RWPE1 (cell line): ENCODE data around the gene THAP12.
"Not testable (repeated sequence)": the region's sequence is repeated elsewhere in the genome, so short reads cannot be mapped to it uniquely, and the experiment has no call there.

ENCODE experiments used
- CTCF ChIA-PET: fragments of 350-600 bp; sonication (Branson Sonifier 250); formaldehyde crosslinking; extraction: SDS; loops from one replicate; lab custom pipeline; 2021; lab: Yijun Ruan, JAX
- POLR2A ChIA-PET: fragments of 400-600 bp; formaldehyde crosslinking; extraction: SDS; loops from one replicate; lab custom pipeline; 2020; ENCODE audit warnings: antibody characterized with exemption; ENCODE audit not compliant: low non-redundant PET; lab: Yijun Ruan, JAX
- DNase-seq: peaks from one replicate; pipeline ENCODE4 v3.0.0; 2012; ENCODE audit warnings: low spot score
- H3K27ac ChIP-seq: fragments of 450-650 bp; 2 replicates; pipeline ENCODE4 v1.5.1; 2017
- TF ChIP-seq, protein P1 (sequence below): fragments of 450-650 bp; conservative IDR thresholded peaks from 2 replicates; pipeline ENCODE4 v1.5.1; 2017; ENCODE audit warnings: low read depth, mild to moderate bottlenecking

The THAP12 gene

DNA sequence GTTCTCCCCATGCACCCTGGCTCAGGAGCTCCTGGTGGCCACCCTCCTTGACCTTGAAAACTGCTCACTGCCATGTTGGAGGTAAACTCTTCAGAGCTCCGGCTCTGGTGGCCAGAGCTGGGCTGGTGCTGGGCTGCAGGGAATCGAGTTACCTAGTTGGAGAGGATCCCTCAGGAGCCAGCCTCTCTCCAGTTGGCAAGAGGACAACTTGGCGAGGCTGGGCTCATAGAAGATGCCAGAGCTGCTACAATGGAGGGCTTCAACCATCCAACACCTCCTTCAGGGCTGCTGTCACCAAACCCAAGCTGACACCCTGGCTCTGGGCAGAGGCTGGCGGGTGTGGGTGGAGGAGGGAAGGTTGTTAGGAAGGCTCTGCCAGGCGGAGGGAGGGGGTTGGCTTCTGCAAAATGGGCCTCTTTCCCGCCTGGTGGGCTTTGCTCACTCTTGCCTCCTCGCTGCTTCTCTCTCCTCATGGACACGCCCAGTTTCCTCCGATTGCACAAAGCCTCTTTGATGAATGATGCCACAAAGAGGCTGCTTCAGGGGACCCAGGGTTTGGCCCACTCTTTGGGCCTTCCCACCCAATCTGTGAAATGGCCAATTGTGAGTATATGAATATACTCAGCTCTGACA is 53.1 kb downstream of the THAP12 start:
- no peak overlapping the region for H3K27ac ChIP-seq
- ChIA-PET POLR2A (no interaction called here), CTCF (interaction anchor here (0.9 to 1.2 kb wide), 2 partner anchors 9 to 120 kb away, joined by 3 to 4 read pairs; no protein-coding TSS in a partner anchor)
- TF ChIP-seq, protein P1, sequence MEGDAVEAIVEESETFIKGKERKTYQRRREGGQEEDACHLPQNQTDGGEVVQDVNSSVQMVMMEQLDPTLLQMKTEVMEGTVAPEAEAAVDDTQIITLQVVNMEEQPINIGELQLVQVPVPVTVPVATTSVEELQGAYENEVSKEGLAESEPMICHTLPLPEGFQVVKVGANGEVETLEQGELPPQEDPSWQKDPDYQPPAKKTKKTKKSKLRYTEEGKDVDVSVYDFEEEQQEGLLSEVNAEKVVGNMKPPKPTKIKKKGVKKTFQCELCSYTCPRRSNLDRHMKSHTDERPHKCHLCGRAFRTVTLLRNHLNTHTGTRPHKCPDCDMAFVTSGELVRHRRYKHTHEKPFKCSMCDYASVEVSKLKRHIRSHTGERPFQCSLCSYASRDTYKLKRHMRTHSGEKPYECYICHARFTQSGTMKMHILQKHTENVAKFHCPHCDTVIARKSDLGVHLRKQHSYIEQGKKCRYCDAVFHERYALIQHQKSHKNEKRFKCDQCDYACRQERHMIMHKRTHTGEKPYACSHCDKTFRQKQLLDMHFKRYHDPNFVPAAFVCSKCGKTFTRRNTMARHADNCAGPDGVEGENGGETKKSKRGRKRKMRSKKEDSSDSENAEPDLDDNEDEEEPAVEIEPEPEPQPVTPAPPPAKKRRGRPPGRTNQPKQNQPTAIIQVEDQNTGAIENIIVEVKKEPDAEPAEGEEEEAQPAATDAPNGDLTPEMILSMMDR = no peak
- DNase-seq = no peak

DNA sequence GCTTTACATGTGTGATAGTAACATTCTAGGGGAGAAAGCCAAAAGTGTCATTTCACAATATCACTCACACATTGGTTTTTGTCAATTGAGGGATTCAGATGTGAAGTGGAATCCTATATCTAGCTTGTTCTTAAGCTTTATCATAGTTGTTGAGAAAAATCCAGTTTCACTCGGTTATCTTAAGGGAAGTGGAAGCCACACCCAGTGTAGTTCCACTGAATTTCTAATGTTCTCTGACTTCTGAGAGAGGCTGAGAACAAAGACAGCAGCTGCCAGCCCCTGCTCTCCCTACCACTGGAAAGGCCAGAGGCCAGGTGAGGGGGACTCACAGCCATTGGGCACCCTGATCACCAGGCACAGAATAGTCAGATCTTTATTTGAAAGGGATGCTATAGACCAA is 53.7 kb downstream of the THAP12 start:
- no peak for DNase-seq
- ChIA-PET CTCF (interaction anchor here (0.9 to 1.2 kb wide), 2 partner anchors 8 to 119 kb away, joined by 3 to 4 read pairs; no protein-coding TSS in a partner anchor), POLR2A (no interaction called here)
- no peak overlapping the region for H3K27ac ChIP-seq
- TF ChIP-seq, protein P1 = no peak

DNA sequence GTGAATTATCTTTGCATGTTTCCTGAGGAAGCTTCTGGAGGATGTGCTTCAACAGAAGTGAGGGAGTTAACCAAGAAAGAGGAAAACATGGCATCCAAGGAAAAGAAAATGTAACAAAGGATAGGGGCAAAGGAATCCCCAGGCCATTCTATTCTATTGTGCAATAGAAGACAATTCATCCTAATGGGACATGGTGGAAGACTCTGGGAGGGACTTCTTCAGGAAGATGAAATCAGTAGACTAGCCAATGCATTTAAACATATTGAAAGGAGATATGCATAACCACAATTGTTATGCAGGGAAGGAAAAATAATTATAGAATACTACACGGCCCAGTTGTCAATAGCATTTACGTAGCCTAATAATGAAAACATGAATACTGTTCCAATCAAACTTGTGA is 55.7 kb downstream of the THAP12 start:
- H3K27ac ChIP-seq = no peak overlapping the region
- TF ChIP-seq, protein P1 = no peak
- CTCF ChIA-PET = no interaction called here
- DNase-seq = no peak
- POLR2A ChIA-PET = no interaction called here

DNA sequence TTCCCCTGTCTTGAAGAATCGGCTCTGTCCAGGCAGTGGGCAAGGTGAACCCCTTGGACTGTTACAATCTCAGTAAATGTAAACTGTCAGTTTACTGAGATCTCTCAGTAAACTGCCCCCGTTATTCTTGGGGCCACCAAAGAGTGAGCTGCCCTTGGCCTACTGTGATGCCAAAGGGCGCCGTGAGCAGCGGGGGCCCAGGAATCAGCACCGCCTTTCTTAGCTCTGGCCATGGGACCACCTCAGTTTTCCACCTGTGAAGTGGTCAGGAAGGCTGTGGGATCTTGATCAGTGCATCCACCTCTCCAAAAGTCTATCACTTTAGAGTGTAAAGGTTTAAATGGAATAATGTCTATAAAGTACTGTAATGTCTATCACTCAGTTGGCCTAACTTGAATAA is 57.1 kb downstream of the THAP12 start:
- ChIA-PET CTCF (no interaction called here), POLR2A (interaction anchor here (0.6 kb wide), 1 partner anchor 470 kb away, joined by 3 read pairs; no protein-coding TSS in a partner anchor)
- no peak overlapping the region for H3K27ac ChIP-seq
- no peak for DNase-seq
- TF ChIP-seq, protein P1 = no peak

DNA sequence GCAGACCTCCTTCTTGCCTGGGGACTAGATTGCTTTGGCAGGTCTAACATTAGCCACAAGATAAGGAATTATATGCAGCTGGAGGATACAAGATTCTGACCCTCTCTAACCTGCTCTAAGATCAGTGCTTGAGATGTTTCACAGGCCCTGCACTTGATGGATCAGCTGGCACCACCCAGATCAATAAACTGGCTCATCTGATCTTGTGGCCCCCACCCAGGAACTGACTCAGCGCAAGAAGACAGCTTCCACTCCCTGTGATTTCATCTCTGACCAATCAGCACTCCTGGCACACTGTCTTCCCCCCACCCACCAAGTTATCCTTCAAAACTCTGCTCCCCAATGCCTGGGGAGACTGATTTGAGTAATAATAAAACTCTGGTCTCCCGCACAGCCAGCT is 57.6 kb downstream of the THAP12 start:
- not testable (repeated sequence) for DNase-seq

DNA sequence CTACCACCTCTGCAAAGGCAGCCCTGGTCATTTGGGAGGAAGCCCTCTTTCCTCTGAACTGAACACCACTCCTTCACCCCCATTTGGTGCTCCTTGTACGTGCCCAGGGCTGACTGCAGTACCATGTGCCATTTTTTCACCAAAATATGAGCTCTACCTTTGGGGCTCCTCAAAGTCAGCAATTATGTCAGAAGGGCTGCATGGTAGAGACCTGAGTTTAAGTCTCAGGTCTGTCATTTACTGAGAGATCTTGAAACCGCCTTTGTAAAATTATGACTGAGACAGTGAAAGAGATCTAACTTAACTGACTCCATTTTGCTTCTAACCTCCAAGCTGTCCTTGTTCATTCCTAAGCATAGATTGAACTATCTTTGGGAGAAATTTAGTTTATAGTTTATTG is 58.0 kb downstream of the THAP12 start:
- no peak overlapping the region for H3K27ac ChIP-seq
- CTCF ChIA-PET = interaction anchor here (0.5 to 6.5 kb wide), 3 partner anchors 114 to 1064 kb away, joined by 3 to 87 read pairs (median 4); partner anchors contain the start of gene WNT11
- POLR2A ChIA-PET = no interaction called here
- no peak for DNase-seq
- TF ChIP-seq, protein P1 = no peak

More for the DNA sequence above, 57.6 kb downstream of the THAP12 start:
- CTCF ChIA-PET, POLR2A ChIA-PET, H3K27ac ChIP-seq: not testable (repeated sequence)

DNA sequence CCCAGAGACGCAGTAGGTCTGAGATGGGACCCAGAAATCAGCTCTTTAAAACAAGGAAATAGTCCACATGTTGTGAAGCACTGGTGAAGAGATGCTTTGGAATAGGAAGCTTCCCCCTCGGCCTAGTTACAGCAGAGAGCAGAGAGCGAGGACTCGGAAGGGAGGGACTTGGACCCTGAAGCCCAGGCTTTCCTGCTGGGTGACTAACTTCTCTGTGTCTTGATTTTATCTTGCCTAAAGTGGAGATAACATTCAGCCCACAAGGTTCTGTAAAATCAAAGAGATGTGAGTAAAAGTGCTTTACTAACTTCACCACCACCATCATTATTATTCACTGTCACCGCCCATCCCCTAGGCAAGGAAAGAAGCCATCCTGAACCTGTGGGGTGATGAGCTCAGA is 58.4 kb downstream of the THAP12 start:
- H3K27ac ChIP-seq = no peak overlapping the region
- no peak for DNase-seq
- POLR2A ChIA-PET = no interaction called here
- CTCF ChIA-PET = interaction anchor here (0.5 to 6.5 kb wide), 3 partner anchors 114 to 1064 kb away, joined by 3 to 87 read pairs (median 4); partner anchors contain the start of gene WNT11
- TF ChIP-seq, protein P1 = no peak
